ENCODE results near the gene SLC16A2.

The SLC16A2 gene

DNA sequence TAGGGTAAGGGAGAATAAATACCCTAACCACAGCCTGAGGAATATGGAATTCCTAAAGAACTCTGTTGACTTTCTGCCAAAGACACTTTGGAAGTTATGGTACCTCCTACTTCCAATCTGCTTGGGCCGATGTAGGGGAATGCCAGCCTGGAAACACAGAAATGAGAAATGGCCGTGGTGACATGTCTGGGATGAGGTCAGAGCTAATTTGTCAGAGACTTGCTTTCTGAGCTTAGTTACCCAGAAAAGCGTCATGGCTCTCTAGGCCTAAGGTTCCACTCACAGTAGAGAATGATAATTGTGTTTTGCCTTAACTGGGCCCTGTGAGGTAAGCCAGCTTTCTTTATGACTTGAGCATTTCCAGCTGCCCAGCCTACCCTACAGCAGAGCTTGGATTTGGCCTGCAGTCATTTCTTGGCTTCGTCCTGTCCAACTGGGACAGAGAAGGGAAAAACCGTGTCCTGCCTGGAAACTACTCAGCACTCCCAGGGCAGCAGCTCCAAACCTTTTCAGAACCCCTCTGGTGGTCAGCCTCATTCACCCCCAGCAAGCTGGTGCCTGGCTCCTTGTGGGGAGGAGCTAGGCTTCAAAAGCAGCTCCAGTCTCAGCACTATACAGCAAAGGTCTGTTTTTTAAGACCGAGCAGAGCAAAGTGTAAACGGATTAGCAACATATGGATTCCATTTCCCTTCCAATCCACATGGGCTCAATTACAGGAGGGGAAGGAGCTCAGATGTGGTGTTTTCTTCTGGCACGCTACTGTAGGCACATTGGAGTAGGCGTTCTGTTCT is 100.9 kb downstream of the SLC16A2 start:
- H3K4me3 ChIP-seq (ENCODE audit: low read length), result no peak overlapping the region
- TF ChIP-seq, protein P1, sequence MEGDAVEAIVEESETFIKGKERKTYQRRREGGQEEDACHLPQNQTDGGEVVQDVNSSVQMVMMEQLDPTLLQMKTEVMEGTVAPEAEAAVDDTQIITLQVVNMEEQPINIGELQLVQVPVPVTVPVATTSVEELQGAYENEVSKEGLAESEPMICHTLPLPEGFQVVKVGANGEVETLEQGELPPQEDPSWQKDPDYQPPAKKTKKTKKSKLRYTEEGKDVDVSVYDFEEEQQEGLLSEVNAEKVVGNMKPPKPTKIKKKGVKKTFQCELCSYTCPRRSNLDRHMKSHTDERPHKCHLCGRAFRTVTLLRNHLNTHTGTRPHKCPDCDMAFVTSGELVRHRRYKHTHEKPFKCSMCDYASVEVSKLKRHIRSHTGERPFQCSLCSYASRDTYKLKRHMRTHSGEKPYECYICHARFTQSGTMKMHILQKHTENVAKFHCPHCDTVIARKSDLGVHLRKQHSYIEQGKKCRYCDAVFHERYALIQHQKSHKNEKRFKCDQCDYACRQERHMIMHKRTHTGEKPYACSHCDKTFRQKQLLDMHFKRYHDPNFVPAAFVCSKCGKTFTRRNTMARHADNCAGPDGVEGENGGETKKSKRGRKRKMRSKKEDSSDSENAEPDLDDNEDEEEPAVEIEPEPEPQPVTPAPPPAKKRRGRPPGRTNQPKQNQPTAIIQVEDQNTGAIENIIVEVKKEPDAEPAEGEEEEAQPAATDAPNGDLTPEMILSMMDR (IDR thresholded peaks at IDR 0.05; ENCODE audit: insufficient read depth, low read depth, low read length, missing control alignments), result no peak
- DNase-seq (ENCODE audit: low read depth), result no peak

DNA sequence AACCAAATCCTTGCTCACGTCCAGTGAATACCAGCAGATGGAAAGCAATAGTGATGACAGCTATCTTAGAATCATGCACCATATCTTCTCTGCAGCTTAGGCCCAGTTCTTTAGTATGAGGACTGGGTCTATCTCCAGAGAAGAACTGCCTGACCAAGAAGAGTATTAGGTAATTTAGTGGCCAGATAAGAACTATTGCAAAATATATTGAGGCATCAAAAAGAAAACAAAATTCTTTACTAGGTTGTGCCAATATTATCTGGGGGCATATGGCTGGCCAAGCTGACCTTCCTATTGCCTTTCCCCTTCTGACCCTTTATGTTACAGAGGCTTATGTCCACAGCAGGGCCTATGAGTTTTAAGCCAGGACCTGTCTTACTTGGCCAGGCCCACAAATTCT is 101.9 kb downstream of the SLC16A2 start:
- TF ChIP-seq, protein P1 (IDR thresholded peaks at IDR 0.05; ENCODE audit: insufficient read depth, low read depth, low read length, missing control alignments), result no peak
- DNase-seq (ENCODE audit: low read depth), result no peak
- H3K4me3 ChIP-seq (ENCODE audit: low read length), result no peak overlapping the region

DNA sequence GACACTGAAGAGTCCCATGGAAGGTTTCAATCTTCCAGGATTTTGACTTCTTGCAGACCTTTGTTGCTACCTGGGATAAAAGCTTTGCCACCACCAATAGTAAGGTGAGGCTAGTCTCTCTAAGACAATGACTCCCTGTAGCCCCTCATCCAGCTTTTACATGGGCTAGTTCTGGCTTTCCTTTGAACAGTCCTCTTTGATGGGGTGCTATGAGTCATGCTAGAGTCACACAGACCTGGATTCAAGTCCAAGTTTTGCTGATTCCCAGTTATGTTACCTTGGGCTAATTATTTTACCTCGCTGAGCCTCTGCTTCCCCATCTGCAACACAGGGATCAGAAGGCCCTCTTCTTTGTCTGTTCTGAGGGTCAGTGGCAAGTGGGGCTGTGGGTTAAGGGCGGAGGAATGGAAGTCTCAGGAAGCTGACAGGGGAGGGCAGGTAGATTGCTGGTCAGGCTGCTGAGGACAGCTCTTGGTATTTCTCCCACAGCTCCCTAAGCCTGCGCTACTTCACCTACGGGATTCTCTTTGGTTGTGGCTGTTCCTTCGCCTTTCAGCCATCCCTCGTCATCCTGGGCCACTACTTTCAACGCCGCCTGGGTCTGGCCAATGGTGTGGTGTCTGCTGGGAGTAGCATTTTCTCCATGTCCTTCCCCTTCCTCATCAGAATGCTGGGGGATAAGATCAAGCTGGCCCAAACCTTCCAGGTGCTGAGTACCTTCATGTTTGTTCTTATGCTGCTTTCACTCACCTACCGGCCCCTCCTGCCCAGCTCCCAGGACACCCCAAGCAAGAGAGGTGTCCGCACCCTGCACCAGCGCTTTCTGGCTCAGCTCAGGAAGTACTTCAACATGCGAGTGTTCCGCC is 102.8 kb downstream of the SLC16A2 start:
- TF ChIP-seq, protein P1 (IDR thresholded peaks at IDR 0.05; ENCODE audit: insufficient read depth, low read depth, low read length, missing control alignments), result no peak
- no peak for DNase-seq (ENCODE audit: low read depth)
- H3K4me3 ChIP-seq (ENCODE audit: low read length), result no peak overlapping the region

DNA sequence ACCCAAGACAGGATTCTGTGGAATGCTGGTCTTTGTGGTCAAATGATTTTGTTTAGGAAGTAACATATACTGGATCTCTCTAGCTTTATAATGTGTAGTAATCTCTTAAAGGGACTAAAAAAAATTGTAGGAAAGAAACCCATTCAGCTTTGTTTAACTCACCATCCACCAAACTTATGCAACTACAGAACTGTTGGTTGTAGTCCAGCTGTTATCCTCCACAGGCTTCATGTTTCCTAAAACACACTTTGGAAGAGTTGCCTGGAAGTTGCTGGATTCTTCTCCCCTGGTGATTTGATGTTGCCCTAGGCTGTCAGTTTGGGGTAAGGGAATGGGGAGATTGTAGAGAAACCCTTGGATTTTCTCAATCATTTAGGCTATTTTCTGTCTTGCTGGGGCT is 103.8 kb downstream of the SLC16A2 start:
- TF ChIP-seq, protein P1 (IDR thresholded peaks at IDR 0.05; ENCODE audit: insufficient read depth, low read depth, low read length, missing control alignments), result no peak
- no peak overlapping the region for H3K4me3 ChIP-seq (ENCODE audit: low read length)
- no peak for DNase-seq (ENCODE audit: low read depth)

DNA sequence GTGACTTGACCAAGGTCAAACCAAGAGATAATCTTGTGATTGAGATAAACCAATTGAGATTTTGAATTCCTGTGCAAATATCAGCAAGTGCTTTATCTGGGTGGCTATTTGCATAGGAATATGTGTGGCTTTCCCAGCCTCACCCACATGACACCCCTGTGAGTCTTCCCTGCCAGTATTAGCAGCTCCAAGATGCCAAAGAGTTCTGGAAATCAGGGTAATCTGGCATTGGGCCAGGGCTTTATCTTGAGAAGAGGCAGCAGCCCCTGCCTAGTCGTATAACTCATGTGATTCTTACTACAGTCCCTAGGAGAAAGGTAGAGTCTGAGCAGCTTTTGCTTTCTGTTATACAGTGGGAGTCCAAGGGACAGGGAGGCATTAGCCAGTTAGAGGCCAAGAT is 105.5 kb downstream of the SLC16A2 start:
- TF ChIP-seq, protein P1 (IDR thresholded peaks at IDR 0.05; ENCODE audit: insufficient read depth, low read depth, low read length, missing control alignments), result no peak
- H3K4me3 ChIP-seq (ENCODE audit: low read length), result no peak overlapping the region
- DNase-seq (ENCODE audit: low read depth), result no peak

DNA sequence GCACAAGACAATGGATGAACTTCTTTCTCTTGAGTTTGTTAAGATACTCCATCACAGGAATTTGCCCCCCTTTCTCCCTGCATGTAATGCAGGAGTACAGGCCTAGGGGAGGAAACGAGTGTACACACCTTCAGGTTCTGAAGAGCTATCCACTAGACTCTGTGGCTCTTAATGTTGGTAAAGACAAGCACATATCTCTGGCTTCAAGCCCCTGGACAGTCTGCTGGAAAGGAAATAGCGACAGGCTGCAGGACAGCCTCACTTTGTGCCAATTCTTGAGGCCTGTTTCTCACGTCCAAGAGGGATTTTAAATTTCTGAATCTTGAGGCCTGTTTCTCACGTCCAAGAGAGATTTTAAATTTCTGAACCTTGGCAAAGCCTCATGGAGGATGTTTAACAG is 106.1 kb downstream of the SLC16A2 start:
- TF ChIP-seq, protein P1 (IDR thresholded peaks at IDR 0.05; ENCODE audit: insufficient read depth, low read depth, low read length, missing control alignments), result no peak
- DNase-seq (ENCODE audit: low read depth), result no peak
- no peak overlapping the region for H3K4me3 ChIP-seq (ENCODE audit: low read length)

Measured in epithelial cell of esophagus (primary cell).